ENCODE results near the gene MICALL2. TPM values are rescaled to one million over a fixed set of nuclear protein-coding genes. Genes with fewer than 3 reads are reported as not detected.

MICALL2 gene
- total and polyA plus RNA-seq, 2 donors from 2014 or later, result 16.6 to 53.4 TPM

DNA sequence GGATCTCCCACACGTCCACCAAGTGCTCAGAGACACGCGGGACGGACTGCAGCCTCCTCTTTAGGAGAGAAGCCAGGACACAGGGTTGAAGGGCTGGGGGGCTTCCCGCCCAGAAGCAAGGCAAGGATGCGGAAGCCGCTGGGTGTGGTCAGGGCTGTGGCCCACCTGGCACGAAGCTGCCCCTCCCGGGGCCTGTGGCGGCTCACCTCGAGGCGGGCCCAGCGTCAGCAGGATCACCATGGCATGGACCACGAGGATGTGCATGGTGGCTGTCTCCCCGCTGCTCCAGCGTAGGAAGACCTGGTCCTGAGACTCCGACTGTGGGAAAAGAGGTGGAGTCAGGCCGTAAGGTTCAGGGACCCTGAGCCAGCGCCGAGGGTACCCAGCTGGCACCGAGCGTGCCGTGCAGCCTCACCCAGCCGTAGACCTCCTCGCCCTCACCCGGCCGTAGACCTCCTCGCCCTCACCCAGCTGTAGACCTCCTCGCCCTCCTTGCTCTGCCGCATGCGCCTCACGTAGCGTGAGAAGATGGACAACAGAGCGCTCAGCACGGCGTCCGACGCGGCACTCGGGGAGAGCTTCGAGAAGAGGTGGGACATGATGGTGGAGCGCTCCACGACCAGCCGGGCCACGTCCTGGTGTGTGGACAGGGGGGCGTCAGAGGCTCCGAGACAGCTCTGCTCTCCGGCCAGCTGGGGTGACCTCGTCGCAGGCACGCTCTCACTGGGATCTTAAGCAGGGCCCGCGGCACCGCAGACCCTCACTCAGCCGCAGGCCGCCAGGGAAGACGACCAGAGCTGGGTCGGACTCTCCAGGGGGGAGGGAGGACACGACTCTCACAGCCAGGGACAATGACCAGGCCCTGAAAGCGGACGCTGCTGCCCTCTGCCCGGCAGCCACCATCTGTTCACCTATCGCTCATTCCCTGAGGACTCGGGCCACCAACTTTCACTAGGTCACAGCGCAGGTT, 24.6 kb upstream of the MICALL2 start:
- no peaks in the 10 kb centered on the region for H3K9me3 ChIP-seq (ENCODE audit: control insufficient read depth in 2 of 3, insufficient read depth in 1 of 3, low read length in 3 of 3)
- no peak for TF ChIP-seq CTCF (IDR thresholded peaks at IDR 0.05; ENCODE audit: borderline replicate concordance, extremely low read depth, insufficient read depth)
- intact Hi-C loops (cut with DNase I), result no loop called here
- no peaks in the 10 kb centered on the region for H3K4me1 ChIP-seq (ENCODE audit: control insufficient read depth in 2 of 3, insufficient read depth in 2 of 3, low read depth in 1 of 3, low read length in 3 of 3)
- H3K36me3 ChIP-seq (ENCODE audit: control insufficient read depth in 2 of 3, insufficient read depth in 3 of 3, low read length in 3 of 3), result peaks cover 0 to 23% (median 0%) of the 10 kb centered on the region in 3 donors
- no peaks in the 10 kb centered on the region for H3K27me3 ChIP-seq (ENCODE audit: control insufficient read depth, insufficient read depth, low read length)
- H3K4me3 ChIP-seq (ENCODE audit: low read length in 3 of 3), result no peak overlapping the region
- no peak overlapping the region for H3K27ac ChIP-seq (ENCODE audit: low read depth in 2 of 2, low read length in 2 of 2)
- no peak overlapping the region for H3K9ac ChIP-seq (ENCODE audit: low read length in 3 of 3)
- FAIRE-seq (no peak), DNase-seq (no peak)

DNA sequence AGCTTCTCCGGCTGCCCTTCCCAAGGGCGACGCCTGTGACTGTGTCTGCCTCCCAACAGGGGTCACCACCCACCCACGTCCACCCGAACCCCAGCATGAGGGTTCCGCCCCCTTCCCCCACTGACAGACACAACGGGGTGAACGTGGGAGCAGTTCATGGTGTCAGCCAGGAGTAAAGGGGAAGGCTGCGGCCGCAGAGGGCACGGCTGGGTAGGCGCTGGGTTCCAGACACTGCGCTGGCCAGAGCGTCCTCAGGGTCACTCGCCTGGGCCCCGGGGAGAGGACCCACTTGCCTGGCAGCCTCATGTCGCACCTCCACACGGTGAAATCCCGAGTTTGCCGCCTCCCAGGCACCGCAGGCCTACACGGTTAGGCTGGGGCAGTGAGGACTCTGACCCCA, 23.8 kb upstream of the MICALL2 start:
- H3K4me1 ChIP-seq (ENCODE audit: control insufficient read depth in 2 of 3, insufficient read depth in 2 of 3, low read depth in 1 of 3, low read length in 3 of 3), result no peaks in the 10 kb centered on the region
- H3K9me3 ChIP-seq (ENCODE audit: control insufficient read depth in 2 of 3, insufficient read depth in 1 of 3, low read length in 3 of 3), result no peaks in the 10 kb centered on the region
- no peak for TF ChIP-seq CTCF (IDR thresholded peaks at IDR 0.05; ENCODE audit: borderline replicate concordance, extremely low read depth, insufficient read depth)
- no peak overlapping the region for H3K4me3 ChIP-seq (ENCODE audit: low read length in 3 of 3)
- H3K27ac ChIP-seq (ENCODE audit: low read depth in 2 of 2, low read length in 2 of 2), result no peak overlapping the region
- no peaks in the 10 kb centered on the region for H3K27me3 ChIP-seq (ENCODE audit: control insufficient read depth, insufficient read depth, low read length)
- H3K36me3 ChIP-seq (ENCODE audit: control insufficient read depth in 2 of 3, insufficient read depth in 3 of 3, low read length in 3 of 3), result peaks cover 0 to 19% (median 2%) of the 10 kb centered on the region in 3 donors
- no peak overlapping the region for H3K9ac ChIP-seq (ENCODE audit: low read length in 3 of 3)
- no peak for DNase-seq
- no peak for FAIRE-seq
- intact Hi-C loops (cut with DNase I), result no loop called here

DNA sequence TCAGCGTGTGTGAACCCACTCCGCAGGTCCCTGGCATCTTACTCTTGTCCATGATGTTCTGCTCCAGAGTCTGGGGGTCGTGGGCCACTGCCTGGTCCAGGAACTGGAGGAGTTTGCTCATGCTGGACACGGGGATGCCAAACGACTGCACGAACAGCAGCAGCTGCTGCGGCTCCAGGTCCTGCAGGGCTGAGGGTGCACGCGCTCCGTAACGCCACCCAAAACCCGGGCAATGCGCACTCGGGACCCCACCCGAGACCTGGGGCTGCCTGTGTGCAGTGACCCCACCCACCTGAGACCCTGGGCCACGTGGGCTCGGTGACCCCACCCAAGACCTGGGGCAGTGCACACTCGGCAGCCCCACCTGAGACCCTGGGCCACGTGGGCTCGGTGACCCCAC, 22.0 kb upstream of the MICALL2 start:
- Histone ChIP-seq H3K4me1 (ENCODE audit: control insufficient read depth in 2 of 3, insufficient read depth in 2 of 3, low read depth in 1 of 3, low read length in 3 of 3) (no peaks in the 10 kb centered on the region), H3K27ac (ENCODE audit: low read depth in 2 of 2, low read length in 2 of 2) (no peak overlapping the region), H3K27me3 (ENCODE audit: control insufficient read depth, insufficient read depth, low read length) (no peaks in the 10 kb centered on the region), H3K4me3 (ENCODE audit: low read length in 3 of 3) (no peak overlapping the region), H3K9me3 (ENCODE audit: control insufficient read depth in 2 of 3, insufficient read depth in 1 of 3, low read length in 3 of 3) (no peaks in the 10 kb centered on the region), H3K36me3 (ENCODE audit: control insufficient read depth in 2 of 3, insufficient read depth in 3 of 3, low read length in 3 of 3) (peaks cover 0 to 16% (median 3%) of the 10 kb centered on the region in 3 donors), H3K9ac (ENCODE audit: low read length in 3 of 3) (no peak overlapping the region)
- FAIRE-seq (no peak), DNase-seq (no peak)
- no peak for TF ChIP-seq CTCF (IDR thresholded peaks at IDR 0.05; ENCODE audit: borderline replicate concordance, extremely low read depth, insufficient read depth)
- intact Hi-C loops (cut with DNase I), result no loop called here
